ENCODE data around the gene RLF. TPM values are rescaled to one million over a fixed set of nuclear protein-coding genes. Genes with fewer than 3 reads are reported as not detected.
"Not testable (repeated sequence)": the region's sequence is repeated elsewhere in the genome, so short reads cannot be mapped to it uniquely, and the experiment has no call there.

RLF gene
- total and polyA plus RNA-seq, 9 of the 15 experiments (the other 6 are each of a cell fraction or from before 2014, with no cell fraction given) = 3.6 to 35.0 (median 21.2) TPM

GRCh38 chr1:40221471-40221905 is 60.3 kb downstream of the RLF start (continued):
- TF ChIP-seq, protein P1, sequence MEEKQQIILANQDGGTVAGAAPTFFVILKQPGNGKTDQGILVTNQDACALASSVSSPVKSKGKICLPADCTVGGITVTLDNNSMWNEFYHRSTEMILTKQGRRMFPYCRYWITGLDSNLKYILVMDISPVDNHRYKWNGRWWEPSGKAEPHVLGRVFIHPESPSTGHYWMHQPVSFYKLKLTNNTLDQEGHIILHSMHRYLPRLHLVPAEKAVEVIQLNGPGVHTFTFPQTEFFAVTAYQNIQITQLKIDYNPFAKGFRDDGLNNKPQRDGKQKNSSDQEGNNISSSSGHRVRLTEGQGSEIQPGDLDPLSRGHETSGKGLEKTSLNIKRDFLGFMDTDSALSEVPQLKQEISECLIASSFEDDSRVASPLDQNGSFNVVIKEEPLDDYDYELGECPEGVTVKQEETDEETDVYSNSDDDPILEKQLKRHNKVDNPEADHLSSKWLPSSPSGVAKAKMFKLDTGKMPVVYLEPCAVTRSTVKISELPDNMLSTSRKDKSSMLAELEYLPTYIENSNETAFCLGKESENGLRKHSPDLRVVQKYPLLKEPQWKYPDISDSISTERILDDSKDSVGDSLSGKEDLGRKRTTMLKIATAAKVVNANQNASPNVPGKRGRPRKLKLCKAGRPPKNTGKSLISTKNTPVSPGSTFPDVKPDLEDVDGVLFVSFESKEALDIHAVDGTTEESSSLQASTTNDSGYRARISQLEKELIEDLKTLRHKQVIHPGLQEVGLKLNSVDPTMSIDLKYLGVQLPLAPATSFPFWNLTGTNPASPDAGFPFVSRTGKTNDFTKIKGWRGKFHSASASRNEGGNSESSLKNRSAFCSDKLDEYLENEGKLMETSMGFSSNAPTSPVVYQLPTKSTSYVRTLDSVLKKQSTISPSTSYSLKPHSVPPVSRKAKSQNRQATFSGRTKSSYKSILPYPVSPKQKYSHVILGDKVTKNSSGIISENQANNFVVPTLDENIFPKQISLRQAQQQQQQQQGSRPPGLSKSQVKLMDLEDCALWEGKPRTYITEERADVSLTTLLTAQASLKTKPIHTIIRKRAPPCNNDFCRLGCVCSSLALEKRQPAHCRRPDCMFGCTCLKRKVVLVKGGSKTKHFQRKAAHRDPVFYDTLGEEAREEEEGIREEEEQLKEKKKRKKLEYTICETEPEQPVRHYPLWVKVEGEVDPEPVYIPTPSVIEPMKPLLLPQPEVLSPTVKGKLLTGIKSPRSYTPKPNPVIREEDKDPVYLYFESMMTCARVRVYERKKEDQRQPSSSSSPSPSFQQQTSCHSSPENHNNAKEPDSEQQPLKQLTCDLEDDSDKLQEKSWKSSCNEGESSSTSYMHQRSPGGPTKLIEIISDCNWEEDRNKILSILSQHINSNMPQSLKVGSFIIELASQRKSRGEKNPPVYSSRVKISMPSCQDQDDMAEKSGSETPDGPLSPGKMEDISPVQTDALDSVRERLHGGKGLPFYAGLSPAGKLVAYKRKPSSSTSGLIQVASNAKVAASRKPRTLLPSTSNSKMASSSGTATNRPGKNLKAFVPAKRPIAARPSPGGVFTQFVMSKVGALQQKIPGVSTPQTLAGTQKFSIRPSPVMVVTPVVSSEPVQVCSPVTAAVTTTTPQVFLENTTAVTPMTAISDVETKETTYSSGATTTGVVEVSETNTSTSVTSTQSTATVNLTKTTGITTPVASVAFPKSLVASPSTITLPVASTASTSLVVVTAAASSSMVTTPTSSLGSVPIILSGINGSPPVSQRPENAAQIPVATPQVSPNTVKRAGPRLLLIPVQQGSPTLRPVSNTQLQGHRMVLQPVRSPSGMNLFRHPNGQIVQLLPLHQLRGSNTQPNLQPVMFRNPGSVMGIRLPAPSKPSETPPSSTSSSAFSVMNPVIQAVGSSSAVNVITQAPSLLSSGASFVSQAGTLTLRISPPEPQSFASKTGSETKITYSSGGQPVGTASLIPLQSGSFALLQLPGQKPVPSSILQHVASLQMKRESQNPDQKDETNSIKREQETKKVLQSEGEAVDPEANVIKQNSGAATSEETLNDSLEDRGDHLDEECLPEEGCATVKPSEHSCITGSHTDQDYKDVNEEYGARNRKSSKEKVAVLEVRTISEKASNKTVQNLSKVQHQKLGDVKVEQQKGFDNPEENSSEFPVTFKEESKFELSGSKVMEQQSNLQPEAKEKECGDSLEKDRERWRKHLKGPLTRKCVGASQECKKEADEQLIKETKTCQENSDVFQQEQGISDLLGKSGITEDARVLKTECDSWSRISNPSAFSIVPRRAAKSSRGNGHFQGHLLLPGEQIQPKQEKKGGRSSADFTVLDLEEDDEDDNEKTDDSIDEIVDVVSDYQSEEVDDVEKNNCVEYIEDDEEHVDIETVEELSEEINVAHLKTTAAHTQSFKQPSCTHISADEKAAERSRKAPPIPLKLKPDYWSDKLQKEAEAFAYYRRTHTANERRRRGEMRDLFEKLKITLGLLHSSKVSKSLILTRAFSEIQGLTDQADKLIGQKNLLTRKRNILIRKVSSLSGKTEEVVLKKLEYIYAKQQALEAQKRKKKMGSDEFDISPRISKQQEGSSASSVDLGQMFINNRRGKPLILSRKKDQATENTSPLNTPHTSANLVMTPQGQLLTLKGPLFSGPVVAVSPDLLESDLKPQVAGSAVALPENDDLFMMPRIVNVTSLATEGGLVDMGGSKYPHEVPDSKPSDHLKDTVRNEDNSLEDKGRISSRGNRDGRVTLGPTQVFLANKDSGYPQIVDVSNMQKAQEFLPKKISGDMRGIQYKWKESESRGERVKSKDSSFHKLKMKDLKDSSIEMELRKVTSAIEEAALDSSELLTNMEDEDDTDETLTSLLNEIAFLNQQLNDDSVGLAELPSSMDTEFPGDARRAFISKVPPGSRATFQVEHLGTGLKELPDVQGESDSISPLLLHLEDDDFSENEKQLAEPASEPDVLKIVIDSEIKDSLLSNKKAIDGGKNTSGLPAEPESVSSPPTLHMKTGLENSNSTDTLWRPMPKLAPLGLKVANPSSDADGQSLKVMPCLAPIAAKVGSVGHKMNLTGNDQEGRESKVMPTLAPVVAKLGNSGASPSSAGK (IDR thresholded peaks at IDR 0.05) = peak; percentile 43; the same call in 1 of the 2 replicates
- TF ChIP-seq CC2D1A (IDR thresholded peaks at IDR 0.05) (peak; percentile 38; the same call in 1 of the 2 replicates), TAF7 (tag; IDR thresholded peaks at IDR 0.05) (peak; percentile 58; the same call in 1 of the 2 replicates), ELF1 (tag; IDR thresholded peaks at IDR 0.05) (peak; percentile 73; the same call in 1 of the 2 replicates), CREM (IDR thresholded peaks at IDR 0.05; ENCODE audit: low read depth) (0 out of 2 replicates have a peak, but pooled peaks have one; percentile 25), TFE3 (CRISPR knock-in tag; IDR thresholded peaks at IDR 0.05) (0 out of 2 replicates have a peak, but pooled peaks have one; percentile 17), ZFX (CRISPR knock-in tag; IDR thresholded peaks at IDR 0.05) (peak; percentile 66; the same call in 1 of the 2 replicates), LEF1 (IDR thresholded peaks at IDR 0.05) (0 out of 2 replicates have a peak, but pooled peaks have one; percentile 11), PHF20 (IDR thresholded peaks at IDR 0.05; ENCODE audit: partially characterized antibody) (peak; percentile 19), BCOR (IDR thresholded peaks at IDR 0.05) (peak; percentile 19; the same call in 1 of the 2 replicates), ATF7 (IDR thresholded peaks at IDR 0.05) (peak; percentile 39; the same call in 1 of the 2 replicates), EP400 (IDR thresholded peaks at IDR 0.05) (peak; percentile 46; the same call in 1 of the 2 replicates), NR2C2 (tag; IDR thresholded peaks at IDR 0.05) (peak; percentile 60; the same call in 1 of the 2 replicates)
- TF ChIP-seq, protein P2, sequence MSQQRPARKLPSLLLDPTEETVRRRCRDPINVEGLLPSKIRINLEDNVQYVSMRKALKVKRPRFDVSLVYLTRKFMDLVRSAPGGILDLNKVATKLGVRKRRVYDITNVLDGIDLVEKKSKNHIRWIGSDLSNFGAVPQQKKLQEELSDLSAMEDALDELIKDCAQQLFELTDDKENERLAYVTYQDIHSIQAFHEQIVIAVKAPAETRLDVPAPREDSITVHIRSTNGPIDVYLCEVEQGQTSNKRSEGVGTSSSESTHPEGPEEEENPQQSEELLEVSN (IDR thresholded peaks at IDR 0.05; ENCODE audit: borderline replicate concordance in 1 of 2, extremely low read depth in 1 of 2, insufficient read depth in 1 of 2, insufficient read length in 1 of 2, low read depth in 1 of 2, low read length in 1 of 2, poor library complexity in 1 of 2, severe bottlenecking in 1 of 2) = peak in 1 of 2 experiments; percentile 21
- not testable (repeated sequence) for TF ChIP-seq NR2C2 (CRISPR knock-in tag; IDR thresholded peaks at IDR 0.05)
